ENCODE measurements around the gene C1QL4.
"Not testable (repeated sequence)": the region's sequence is repeated elsewhere in the genome, so short reads cannot be mapped to it uniquely, and the experiment has no call there.

C1QL4 gene

GRCh38 chr12:49297695-49298060 lies 39.3 kb downstream of the C1QL4 start:
- no peak for DNase-seq

DNA sequence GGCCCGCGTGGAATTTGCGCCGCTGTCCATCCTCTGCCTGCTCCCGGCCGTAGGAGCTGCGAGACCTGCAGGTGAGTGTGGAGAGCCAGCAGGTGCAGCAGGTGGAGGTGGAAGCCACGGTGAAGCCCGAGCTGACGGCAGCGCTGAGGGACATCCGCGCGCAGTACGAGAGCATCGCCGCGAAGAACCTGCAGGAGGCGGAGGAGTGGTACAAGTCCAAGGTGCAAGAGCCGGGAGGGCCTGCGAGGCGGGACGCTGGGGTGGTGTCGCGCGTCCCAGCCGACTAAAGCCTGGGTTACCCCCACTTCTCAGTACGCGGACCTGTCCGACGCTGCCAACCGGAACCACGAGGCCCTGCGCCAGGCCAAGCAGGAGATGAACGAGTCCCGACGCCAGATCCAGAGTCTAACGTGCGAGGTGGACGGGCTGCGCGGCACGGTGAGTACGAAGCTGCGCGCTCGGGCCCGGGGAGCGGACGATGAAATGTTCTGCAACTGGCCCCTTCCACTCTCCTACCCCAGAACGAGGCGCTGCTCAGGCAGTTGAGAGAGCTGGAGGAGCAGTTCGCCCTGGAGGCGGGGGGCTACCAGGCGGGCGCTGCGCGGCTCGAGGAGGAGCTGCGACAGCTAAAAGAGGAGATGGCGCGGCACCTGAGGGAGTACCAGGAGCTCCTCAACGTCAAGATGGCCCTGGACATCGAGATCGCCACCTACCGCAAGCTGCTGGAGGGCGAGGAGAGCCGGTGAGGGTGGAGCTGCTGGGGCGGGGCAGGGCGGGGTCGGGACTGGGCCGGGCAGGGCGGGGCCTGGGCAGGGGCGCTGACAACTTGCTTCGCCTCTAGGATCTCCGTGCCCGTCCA lies 39.9 kb downstream of the C1QL4 start:
- no peak for DNase-seq

DNA sequence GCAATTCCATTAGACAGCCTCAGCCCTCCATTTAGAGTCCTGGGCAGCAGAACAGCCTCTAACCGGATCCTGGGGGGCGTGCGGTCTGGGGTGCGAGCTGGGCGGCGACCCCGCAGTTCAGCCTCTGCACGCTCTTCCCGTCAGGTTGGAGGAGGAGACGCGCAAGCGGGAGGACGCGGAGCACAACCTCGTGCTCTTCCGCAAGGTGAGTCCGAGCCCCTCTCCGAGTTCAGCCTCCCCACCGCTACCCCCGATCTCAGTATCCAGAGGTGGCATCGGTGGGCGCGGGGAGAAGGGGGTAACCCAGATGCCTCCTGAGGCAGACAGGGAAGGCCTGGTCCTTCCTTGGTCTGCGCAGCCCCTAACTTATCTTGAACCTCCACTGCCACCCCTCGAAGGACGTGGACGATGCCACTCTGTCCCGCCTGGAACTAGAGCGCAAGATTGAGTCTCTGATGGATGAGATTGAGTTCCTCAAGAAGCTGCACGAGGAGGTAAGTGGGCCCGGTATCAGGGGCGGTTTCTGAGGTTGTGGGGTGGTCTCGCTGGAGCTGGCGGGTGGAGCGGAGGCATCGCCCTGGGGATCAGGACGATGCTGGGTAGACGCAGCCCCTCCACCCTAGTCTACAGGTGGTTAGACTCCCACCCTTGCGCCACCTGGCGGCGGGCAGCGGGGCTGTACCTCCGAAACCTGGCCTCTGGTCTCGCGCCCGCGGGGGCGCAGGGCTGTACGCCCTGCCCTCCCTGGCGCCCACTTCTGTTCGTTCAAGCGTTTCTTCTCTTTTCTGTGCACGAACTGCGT lies 40.8 kb downstream of the C1QL4 start:
- peak; percentile 64 for DNase-seq

GRCh38 chr12:49295082-49295936 lies 41.7 kb downstream of the C1QL4 start, which contains the start of gene PRPH:
Gene PRPH, plus strand, starts transcription at chr12:49295147. Its CDS starts 54 bp downstream, at chr12:49295201.
- DNase-seq: no peak

DNA sequence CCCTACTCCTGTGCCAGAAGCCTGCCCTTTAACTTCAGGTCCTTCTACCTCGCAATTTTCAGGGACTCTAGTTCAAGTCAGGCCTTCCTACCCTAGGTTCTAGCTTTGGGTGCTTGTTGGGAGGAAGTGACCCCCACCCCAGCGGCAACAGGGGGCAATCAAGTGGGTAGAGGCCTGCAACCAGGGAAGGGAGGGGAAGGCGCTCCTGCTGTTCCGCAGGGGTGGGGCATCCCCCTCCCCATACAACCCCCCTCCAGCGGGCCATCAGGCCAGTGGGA lies 42.2 kb downstream of the C1QL4 start:
- DNase-seq: no peak

DNA sequence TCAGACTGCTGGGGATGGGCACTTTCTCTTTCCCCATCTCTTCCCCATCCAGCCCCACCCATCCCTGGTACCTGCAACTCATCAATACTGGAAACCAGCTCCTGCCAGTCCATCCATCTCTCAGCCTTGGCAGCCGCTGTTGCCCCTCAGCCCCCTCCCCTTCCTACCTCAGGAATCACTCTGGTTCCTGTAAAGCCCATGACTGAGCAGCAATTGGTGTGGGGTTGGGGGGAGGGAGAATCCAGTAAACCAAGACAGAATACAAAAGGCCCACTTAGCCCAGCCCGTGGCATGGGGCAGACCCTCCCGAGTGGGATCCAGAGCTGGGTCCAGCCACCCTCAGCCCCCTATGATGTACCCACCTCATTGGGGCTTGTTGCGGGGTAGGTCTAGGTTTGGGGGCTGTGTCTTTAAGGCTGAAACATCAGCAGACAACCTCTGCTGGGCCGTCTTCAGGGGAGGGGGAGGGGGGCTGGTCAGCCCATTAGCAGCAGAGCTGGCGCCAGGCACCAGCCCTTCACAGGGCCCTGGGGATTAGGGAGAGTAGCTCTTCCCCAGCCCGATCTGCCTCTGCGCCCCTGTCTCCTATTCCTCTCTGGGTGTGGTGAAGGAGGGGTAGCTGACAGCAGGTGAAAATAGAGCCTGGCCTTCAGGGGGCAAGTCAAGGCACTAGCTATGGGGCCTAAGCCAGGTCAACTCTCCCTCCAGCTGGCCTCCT lies 42.7 kb downstream of the C1QL4 start:
- no peak for DNase-seq

- DNase-seq: no peak
Measured at GRCh38 chr12:49293056-49293956, 43.7 kb downstream of the C1QL4 start.

- no peak for DNase-seq
Measured at GRCh38 chr12:49292729-49293055, 44.3 kb downstream of the C1QL4 start.

GRCh38 chr12:49288922-49289555 lies 47.9 kb downstream of the C1QL4 start:
- DNase-seq: no peak

DNA sequence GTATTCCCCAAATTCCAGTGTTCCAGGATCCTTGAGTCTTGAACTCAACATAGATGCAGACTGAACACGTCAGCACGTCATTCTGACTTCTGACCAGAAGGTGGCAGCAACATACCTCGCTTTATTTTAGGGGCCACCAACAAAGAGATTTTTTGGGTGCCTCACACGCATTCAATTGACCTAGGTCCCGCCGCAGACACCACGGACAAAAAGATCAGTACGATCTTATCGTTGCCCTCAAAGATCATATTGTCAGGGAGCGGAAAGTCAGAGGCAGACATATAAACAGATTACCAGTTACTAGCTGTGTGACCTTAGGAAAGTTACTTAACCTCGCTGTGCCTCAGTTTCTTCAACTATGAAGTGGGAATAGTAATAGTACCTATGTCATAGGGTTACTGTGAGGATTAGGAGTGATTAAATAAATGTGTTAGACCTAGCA lies 48.6 kb downstream of the C1QL4 start:
- DNase-seq: peak; percentile 74

DNA sequence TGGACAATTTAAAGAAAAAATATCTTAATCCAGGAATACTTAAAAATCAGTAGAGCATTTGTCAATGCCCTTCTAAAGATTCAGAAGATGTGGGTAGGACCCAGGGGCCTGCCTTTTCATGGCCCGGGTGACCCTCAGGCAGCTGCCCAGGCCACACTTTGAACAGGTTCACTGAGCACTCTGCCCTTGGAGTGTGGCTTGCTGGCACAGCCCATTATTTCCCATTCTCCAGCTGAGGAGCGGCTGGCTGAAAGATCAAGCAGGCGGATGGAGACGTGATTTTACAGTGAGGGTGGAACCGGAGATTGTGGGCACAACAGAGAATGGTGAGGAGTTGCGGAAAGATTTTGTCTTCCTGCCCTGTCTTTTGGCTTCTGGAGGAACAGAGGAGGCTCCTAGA lies 49.1 kb downstream of the C1QL4 start:
- DNase-seq: no peak

GRCh38 chr12:49284672-49285071 lies 52.3 kb downstream of the C1QL4 start:
- DNase-seq: no peak

GRCh38 chr12:49283541-49284429 lies 53.2 kb downstream of the C1QL4 start:
- no peak for DNase-seq

GRCh38 chr12:49282740-49283375 lies 54.1 kb downstream of the C1QL4 start:
- not testable (repeated sequence) for DNase-seq
